Activated B cell treated with CpG ODN at 0.5 μM for 24 hours (primary cell): ENCODE measurements around the gene CLASP1. TPM values are rescaled to one million over a fixed set of nuclear protein-coding genes. Genes with fewer than 3 reads are reported as not detected.

Experiments used
- ATAC-seq: fragments of 200-7000 bp; cut with Tn5 transposase; one replicate; pipeline ENCODE4 v1.10.0; 2021; ENCODE audit warnings: low read depth, mild to moderate bottlenecking, moderate library complexity
- CTCF ChIA-PET: fragments of 350-600 bp; sonication (Branson Sonifier 250); formaldehyde crosslinking; loops from one replicate; lab custom pipeline; 2021; ENCODE audit warnings: antibody characterized with exemption; lab: Charles Lee
- POLR2A ChIA-PET: fragments of 350-600 bp; sonication (Branson Sonifier 250); formaldehyde crosslinking; loops from one replicate; lab custom pipeline; 2021; ENCODE audit warnings: antibody characterized with exemption; lab: Charles Lee
- DNase-seq: peaks from one replicate; pipeline ENCODE4 v3.0.0; 2022
- H3K27ac Mint-ChIP-seq: one replicate; pipeline ENCODE4 v1.8.0; 2020; ENCODE audit warnings: mixed read lengths
- H3K27me3 Mint-ChIP-seq: one replicate; pipeline ENCODE4 v1.8.0; 2021; ENCODE audit warnings: mixed read lengths
- H3K36me3 Mint-ChIP-seq: one replicate; pipeline ENCODE4 v1.8.0; 2021; ENCODE audit warnings: low read depth, mixed read lengths
- H3K4me1 Mint-ChIP-seq: one replicate; pipeline ENCODE4 v1.8.0; 2021; ENCODE audit warnings: mixed read lengths
- H3K4me3 Mint-ChIP-seq: one replicate; pipeline ENCODE4 v1.8.0; 2020; ENCODE audit warnings: mild to moderate bottlenecking, mixed read lengths
- H3K9me3 Mint-ChIP-seq: one replicate; pipeline ENCODE4 v1.8.0; 2020; ENCODE audit warnings: mixed read lengths
- intact Hi-C: fragments of 100-400 bp; cut with micrococcal nuclease; formaldehyde crosslinking; loops from one replicate; pipeline ENCODE4 v1.15.1; 2024
- total RNA-seq: library from RNA; stranded (reverse); gene quantifications from 2 replicates; pipeline ENCODE4 v1.2.3, GENCODE V29; 2022
- TF ChIP-seq, protein P1 (sequence below): fragments of 200-600 bp; IDR thresholded peaks from one replicate; pipeline ENCODE4 v1.8.0; 2022; ENCODE audit warnings: antibody characterized with exemption, mild to moderate bottlenecking

Gene CLASP1
- total RNA-seq, 1 donor from 2014 or later, result 65.0 TPM

GRCh38 chr2:121505005-121505404 is 144.3 kb downstream of the CLASP1 start:
- Mint-ChIP-seq H3K27me3 (no peaks in the 10 kb centered on the region), H3K9me3 (peaks cover 1% of the 10 kb centered on the region), H3K27ac (no peak overlapping the region), H3K36me3 (peaks cover 79% of the 10 kb centered on the region), H3K4me3 (no peak overlapping the region), H3K4me1 (no peaks in the 10 kb centered on the region)
- ChIA-PET POLR2A (interaction anchor here (1.1 kb wide), 1 partner anchor 25 kb away, joined by 3 read pairs; the partner anchor contains the start of gene RNU4ATAC), CTCF (no interaction called here)
- ATAC-seq (no peak), DNase-seq (no peak)
- TF ChIP-seq, protein P1, sequence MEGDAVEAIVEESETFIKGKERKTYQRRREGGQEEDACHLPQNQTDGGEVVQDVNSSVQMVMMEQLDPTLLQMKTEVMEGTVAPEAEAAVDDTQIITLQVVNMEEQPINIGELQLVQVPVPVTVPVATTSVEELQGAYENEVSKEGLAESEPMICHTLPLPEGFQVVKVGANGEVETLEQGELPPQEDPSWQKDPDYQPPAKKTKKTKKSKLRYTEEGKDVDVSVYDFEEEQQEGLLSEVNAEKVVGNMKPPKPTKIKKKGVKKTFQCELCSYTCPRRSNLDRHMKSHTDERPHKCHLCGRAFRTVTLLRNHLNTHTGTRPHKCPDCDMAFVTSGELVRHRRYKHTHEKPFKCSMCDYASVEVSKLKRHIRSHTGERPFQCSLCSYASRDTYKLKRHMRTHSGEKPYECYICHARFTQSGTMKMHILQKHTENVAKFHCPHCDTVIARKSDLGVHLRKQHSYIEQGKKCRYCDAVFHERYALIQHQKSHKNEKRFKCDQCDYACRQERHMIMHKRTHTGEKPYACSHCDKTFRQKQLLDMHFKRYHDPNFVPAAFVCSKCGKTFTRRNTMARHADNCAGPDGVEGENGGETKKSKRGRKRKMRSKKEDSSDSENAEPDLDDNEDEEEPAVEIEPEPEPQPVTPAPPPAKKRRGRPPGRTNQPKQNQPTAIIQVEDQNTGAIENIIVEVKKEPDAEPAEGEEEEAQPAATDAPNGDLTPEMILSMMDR, result no peak
- intact Hi-C loops, result no loop called here

- H3K27ac Mint-ChIP-seq, result no peak overlapping the region
- H3K4me3 Mint-ChIP-seq, result no peak overlapping the region
- DNase-seq (no peak), ATAC-seq (no peak)
- H3K27me3 Mint-ChIP-seq, result no peaks in the 10 kb centered on the region
- CTCF ChIA-PET, result no interaction called here
- POLR2A ChIA-PET, result interaction anchor here (1.1 kb wide), 1 partner anchor 26 kb away, joined by 3 read pairs; the partner anchor contains the start of gene RNU4ATAC
- H3K4me1 Mint-ChIP-seq, result no peaks in the 10 kb centered on the region
- H3K9me3 Mint-ChIP-seq, result peaks cover 5% of the 10 kb centered on the region
- intact Hi-C loops, result no loop called here
- peaks cover 81% of the 10 kb centered on the region for H3K36me3 Mint-ChIP-seq
- TF ChIP-seq, protein P1, result no peak
These were observed 144.9 kb downstream of the CLASP1 start for GRCh38 chr2:121504316-121504715.

DNA sequence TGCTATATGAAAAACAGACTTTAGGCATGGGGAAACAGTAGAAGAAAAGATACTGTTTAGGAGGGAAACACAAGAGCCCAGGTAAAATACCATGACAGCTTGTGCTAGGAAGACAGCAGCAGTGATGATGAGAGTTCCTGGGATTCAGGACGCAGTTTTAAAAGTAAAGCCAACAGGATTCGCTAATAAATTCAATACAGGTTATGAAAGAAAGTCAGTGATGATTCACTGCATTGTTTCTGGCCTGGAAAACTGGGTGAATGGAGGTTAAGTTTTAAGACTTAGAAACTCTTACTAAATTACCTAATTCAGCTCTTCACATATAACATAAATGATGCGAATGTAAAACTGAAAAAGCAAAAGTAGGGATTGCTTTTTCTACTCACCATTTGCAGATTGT is 146.5 kb downstream of the CLASP1 start:
- TF ChIP-seq, protein P1, result no peak
- Mint-ChIP-seq H3K27ac (no peak overlapping the region), H3K4me1 (no peaks in the 10 kb centered on the region), H3K9me3 (peaks cover 5% of the 10 kb centered on the region), H3K36me3 (peaks cover 78% of the 10 kb centered on the region), H3K27me3 (no peaks in the 10 kb centered on the region), H3K4me3 (no peak overlapping the region)
- ChIA-PET CTCF (no interaction called here), POLR2A (no interaction called here)
- intact Hi-C loops, result no loop called here
- ATAC-seq (no peak), DNase-seq (no peak)

- no peak overlapping the region for H3K4me3 Mint-ChIP-seq
- no peaks in the 10 kb centered on the region for H3K27me3 Mint-ChIP-seq
- ATAC-seq, result no peak
- POLR2A ChIA-PET, result no interaction called here
- no peak overlapping the region for H3K27ac Mint-ChIP-seq
- TF ChIP-seq, protein P1, result no peak
- intact Hi-C loops, result no loop called here
- DNase-seq, result no peak
- H3K9me3 Mint-ChIP-seq, result peaks cover 5% of the 10 kb centered on the region
- no peaks in the 10 kb centered on the region for H3K4me1 Mint-ChIP-seq
- CTCF ChIA-PET, result no interaction called here
- peaks cover 77% of the 10 kb centered on the region for H3K36me3 Mint-ChIP-seq
These were observed 147.0 kb downstream of the CLASP1 start for GRCh38 chr2:121502246-121502645.

DNA sequence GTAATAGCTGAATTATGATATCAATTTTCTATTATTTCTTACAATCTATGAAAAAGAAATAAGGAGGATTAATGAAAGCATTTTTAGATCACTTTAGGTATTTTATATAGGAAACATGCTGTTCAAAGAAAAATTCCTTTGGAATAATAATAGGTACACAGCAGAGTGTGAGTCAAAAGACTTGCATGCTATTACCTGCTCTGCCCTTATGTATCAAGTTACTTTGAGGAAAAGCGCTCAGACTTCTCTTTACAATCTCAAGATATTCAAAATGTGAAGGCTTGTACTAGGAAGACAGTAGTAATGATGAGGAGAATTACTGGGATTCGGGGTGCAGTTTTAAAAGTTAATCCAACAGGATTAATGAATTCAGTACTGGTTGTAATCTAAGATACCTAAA is 147.7 kb downstream of the CLASP1 start:
- Mint-ChIP-seq H3K27me3 (no peaks in the 10 kb centered on the region), H3K4me3 (no peak overlapping the region), H3K4me1 (no peaks in the 10 kb centered on the region), H3K36me3 (peaks cover 75% of the 10 kb centered on the region), H3K27ac (no peak overlapping the region), H3K9me3 (peaks cover 5% of the 10 kb centered on the region)
- intact Hi-C loops, result no loop called here
- ChIA-PET POLR2A (no interaction called here), CTCF (no interaction called here)
- ATAC-seq (no peak), DNase-seq (no peak)
- TF ChIP-seq, protein P1, result no peak
